ENCODE results near the gene RAB36.

DNA sequence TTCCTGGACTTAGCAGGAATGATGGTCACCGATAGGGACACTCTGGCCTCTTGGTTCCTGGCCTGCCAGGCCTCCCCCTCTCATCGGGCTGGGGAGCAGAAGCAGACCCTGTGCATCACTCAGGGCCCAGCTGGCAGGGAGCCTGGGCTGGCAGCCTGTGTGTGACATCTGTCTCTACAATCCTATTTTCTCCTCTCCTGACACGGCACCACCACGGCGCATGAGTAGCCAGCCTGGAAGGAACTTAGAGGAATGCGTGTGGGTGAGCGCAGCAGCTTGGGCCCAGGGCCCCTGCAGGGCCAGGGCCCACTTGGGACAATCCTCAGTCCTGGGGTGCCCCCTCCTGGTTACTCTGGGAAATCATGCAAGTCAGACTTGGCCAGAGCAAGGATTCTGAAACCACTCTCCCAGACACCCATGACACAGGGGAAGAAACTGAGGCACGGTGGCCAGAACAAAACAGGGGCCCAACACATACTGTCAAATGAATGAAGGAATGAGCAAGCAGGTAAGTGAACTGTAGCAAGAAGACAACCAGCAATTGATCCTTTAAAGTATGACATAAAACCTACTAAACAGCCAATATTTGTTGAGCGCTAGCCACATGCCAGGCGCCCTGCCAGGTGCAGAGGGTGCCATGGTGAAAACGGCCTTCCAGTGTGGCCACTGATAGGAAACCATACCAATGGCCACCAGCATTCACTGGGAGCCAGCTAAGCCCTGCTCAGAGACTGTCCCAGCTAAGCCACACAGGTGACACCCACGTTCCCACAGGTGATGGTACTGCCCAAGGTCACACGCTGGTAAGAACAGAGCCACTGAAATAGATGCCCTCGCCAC, 16.8 kb upstream of the RAB36 start:
- TF ChIP-seq POLR2A (IDR thresholded peaks at IDR 0.05; ENCODE audit: low read length) (no peak), RAD21 (conservative IDR thresholded peaks at IDR 0.05 in 1 of 2, IDR thresholded peaks at IDR 0.05 in 1 of 2) (peak; percentile 83 to 90), ZSCAN20 (CRISPR knock-in tag; IDR thresholded peaks at IDR 0.05) (no peak), FOSL2 (IDR thresholded peaks at IDR 0.05) (no peak), FOSL2 (CRISPR knock-in tag; IDR thresholded peaks at IDR 0.05) (no peak), MAFK (IDR thresholded peaks at IDR 0.05; ENCODE audit: partially characterized antibody) (no peak), HDAC2 (IDR thresholded peaks at IDR 0.05) (no peak), CHD4 (IDR thresholded peaks at IDR 0.05; ENCODE audit: borderline replicate concordance) (no peak)
- TF ChIP-seq, protein P1, sequence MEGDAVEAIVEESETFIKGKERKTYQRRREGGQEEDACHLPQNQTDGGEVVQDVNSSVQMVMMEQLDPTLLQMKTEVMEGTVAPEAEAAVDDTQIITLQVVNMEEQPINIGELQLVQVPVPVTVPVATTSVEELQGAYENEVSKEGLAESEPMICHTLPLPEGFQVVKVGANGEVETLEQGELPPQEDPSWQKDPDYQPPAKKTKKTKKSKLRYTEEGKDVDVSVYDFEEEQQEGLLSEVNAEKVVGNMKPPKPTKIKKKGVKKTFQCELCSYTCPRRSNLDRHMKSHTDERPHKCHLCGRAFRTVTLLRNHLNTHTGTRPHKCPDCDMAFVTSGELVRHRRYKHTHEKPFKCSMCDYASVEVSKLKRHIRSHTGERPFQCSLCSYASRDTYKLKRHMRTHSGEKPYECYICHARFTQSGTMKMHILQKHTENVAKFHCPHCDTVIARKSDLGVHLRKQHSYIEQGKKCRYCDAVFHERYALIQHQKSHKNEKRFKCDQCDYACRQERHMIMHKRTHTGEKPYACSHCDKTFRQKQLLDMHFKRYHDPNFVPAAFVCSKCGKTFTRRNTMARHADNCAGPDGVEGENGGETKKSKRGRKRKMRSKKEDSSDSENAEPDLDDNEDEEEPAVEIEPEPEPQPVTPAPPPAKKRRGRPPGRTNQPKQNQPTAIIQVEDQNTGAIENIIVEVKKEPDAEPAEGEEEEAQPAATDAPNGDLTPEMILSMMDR (IDR thresholded peaks at IDR 0.05) = peak; percentile 79
